ENCODE measurements around the gene LEPROT.

Gene LEPROT

DNA sequence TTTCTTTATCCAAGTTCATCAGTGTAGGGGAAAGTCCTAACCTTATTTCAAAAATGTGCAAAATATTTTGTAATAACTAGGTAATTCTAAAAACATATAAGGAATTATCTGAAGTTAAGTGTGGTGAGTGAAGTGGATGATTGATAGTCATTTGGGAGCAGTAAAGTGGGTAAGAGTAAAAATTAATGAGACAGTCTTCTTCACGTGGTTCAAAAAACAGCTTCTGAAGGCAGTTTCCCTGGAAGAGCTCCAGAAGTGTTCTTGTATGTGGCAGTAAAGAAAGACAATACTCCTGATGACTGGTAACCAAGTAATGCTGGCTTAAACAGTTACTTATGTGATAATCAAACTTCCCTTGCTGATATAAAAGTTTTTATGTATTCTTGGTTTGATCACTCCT lies 50.3 kb downstream of the LEPROT start:
- no peak overlapping the region for H3K4me3 ChIP-seq (ENCODE audit: low read depth in 1 of 2, low read length in 1 of 2)
- no peaks in the 10 kb centered on the region for H3K4me1 ChIP-seq (ENCODE audit: control insufficient read depth in 1 of 2, insufficient read depth in 1 of 2, low read depth in 1 of 2, low read length in 1 of 2)
- H3K36me3 ChIP-seq, result no peaks in the 10 kb centered on the region
- TF ChIP-seq, protein P1, sequence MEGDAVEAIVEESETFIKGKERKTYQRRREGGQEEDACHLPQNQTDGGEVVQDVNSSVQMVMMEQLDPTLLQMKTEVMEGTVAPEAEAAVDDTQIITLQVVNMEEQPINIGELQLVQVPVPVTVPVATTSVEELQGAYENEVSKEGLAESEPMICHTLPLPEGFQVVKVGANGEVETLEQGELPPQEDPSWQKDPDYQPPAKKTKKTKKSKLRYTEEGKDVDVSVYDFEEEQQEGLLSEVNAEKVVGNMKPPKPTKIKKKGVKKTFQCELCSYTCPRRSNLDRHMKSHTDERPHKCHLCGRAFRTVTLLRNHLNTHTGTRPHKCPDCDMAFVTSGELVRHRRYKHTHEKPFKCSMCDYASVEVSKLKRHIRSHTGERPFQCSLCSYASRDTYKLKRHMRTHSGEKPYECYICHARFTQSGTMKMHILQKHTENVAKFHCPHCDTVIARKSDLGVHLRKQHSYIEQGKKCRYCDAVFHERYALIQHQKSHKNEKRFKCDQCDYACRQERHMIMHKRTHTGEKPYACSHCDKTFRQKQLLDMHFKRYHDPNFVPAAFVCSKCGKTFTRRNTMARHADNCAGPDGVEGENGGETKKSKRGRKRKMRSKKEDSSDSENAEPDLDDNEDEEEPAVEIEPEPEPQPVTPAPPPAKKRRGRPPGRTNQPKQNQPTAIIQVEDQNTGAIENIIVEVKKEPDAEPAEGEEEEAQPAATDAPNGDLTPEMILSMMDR (IDR thresholded peaks at IDR 0.05), result no peak
- no peak overlapping the region for H3K27ac ChIP-seq
- H3K9me3 ChIP-seq, result no peaks in the 10 kb centered on the region
- no peaks in the 10 kb centered on the region for H3K27me3 ChIP-seq

DNA sequence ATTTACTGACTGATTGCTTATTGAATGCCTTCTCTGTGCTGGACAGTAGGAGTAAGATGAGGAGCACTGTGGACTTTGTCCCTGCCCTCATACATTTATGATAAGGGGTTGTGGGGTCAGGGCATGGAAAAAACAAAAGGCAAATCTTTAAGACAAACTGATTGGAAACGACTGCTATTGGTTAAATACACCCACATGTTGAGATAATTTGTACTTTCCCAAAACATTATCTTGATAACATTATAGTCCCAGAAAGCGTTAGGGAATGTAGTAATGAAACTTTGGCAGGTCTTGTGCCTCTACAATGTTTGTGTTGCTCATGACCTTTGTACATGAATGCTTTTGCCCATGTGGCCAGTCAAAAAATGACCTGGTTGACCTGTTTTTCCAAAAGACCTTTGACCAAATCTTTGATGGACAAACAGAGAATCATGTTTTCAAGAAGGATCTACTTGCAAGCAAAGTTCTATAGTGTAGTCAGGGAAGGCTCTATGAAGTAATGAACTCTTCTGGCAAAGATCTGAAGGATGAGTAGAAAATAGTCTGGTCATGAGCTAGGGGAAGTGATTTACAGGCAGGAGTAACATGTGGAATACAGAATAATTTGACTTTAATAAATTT lies 50.9 kb downstream of the LEPROT start:
- H3K36me3 ChIP-seq, result no peaks in the 10 kb centered on the region
- TF ChIP-seq, protein P1 (IDR thresholded peaks at IDR 0.05), result no peak
- no peaks in the 10 kb centered on the region for H3K9me3 ChIP-seq
- H3K4me1 ChIP-seq (ENCODE audit: control insufficient read depth in 1 of 2, insufficient read depth in 1 of 2, low read depth in 1 of 2, low read length in 1 of 2), result no peaks in the 10 kb centered on the region
- H3K27me3 ChIP-seq, result no peaks in the 10 kb centered on the region
- no peak overlapping the region for H3K27ac ChIP-seq
- H3K4me3 ChIP-seq (ENCODE audit: low read depth in 1 of 2, low read length in 1 of 2), result no peak overlapping the region

DNA sequence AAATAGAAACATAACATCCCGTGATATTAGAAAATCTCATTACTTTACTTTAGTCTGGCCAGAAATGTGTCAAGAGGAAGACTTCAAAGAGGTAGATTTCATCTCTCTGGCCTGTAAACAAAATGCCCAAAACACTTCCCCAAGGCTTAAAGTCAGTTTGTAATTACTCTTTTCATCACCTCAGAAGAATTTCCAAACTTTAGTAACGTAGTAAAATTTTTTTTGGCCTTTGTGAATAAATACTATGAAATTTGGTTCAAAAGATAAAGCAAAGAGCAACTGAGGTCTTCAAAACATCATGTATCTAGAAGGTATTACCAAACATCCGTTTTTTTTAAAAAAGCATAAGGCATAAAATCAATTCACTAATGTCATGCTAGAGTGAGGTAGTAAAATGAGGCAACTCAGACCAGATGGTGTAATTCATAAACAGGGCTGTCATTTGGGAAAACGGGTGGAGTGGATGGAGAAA lies 51.4 kb downstream of the LEPROT start:
- Histone ChIP-seq H3K27ac (no peak overlapping the region), H3K9me3 (no peaks in the 10 kb centered on the region), H3K27me3 (no peaks in the 10 kb centered on the region), H3K4me3 (ENCODE audit: low read depth in 1 of 2, low read length in 1 of 2) (no peak overlapping the region), H3K4me1 (ENCODE audit: control insufficient read depth in 1 of 2, insufficient read depth in 1 of 2, low read depth in 1 of 2, low read length in 1 of 2) (no peaks in the 10 kb centered on the region), H3K36me3 (no peaks in the 10 kb centered on the region)
- TF ChIP-seq, protein P1 (IDR thresholded peaks at IDR 0.05), result no peak

DNA sequence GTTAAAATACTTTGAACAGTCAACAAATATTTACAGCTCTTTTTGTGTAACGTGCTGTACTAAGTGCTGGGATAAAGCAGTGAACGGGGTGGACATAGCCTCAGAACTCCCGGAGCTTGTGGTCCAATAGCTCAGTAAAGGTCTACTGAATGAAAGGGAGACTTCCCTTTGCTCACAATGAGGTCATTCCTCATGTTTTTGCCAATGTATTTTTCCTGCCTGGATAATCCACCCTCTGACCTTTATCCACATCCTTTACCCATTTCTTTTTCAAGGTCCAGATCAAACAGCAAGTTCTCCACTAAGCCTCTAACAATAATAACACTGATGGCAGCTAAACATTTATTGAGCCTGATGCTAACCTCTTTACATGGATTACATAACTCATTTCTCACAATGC lies 55.9 kb downstream of the LEPROT start:
- H3K36me3 ChIP-seq, result no peaks in the 10 kb centered on the region
- no peaks in the 10 kb centered on the region for H3K4me1 ChIP-seq (ENCODE audit: control insufficient read depth in 1 of 2, insufficient read depth in 1 of 2, low read depth in 1 of 2, low read length in 1 of 2)
- no peaks in the 10 kb centered on the region for H3K9me3 ChIP-seq
- no peaks in the 10 kb centered on the region for H3K27me3 ChIP-seq
- H3K4me3 ChIP-seq (ENCODE audit: low read depth in 1 of 2, low read length in 1 of 2), result no peak overlapping the region
- TF ChIP-seq, protein P1 (IDR thresholded peaks at IDR 0.05), result no peak
- H3K27ac ChIP-seq, result no peak overlapping the region

DNA sequence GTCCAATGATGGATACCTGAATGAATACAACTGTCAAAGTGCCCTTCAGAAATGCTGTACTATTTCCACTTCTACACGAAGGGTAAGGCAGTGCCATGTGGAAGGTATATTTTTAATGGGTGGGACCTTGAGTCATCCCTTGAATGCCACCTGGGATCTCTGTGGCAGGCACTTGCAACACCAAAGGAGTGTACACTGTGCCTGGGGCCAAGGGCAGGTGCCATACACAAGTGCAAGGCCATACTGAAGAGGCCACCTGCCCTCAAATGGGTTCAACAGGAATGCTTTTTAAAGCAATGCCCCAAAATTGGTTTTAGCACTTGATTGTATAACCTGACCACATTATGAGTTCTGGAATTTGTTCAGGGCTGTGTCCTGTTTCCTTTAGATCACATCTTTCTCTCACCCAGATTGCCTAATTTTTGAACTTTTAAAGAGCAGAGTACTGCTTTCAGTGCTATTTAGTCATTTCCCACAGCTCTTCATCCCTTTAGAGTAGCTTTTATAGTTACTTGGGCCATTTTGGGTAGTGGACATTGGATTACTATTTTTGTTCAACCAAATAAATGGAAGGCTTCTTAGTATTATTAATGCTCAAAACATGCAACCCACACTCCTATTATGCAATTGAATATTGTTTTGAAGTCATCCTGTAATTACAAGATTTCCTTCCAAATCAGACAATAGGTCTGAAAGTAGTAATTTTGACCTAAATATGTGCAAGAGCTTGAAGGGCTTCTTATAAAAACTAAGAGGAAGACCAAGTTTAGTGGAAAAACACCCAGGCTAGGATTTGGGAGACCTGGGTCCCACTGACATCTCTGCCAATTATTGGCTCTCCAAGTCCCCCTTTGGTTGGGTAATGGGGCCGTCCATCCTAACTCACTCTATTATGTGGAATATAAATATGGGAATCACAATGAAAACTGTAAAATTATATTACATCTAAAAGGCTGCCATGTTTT lies 57.2 kb downstream of the LEPROT start:
- Histone ChIP-seq H3K4me1 (ENCODE audit: control insufficient read depth in 1 of 2, insufficient read depth in 1 of 2, low read depth in 1 of 2, low read length in 1 of 2) (no peaks in the 10 kb centered on the region), H3K36me3 (no peaks in the 10 kb centered on the region), H3K9me3 (no peaks in the 10 kb centered on the region), H3K4me3 (ENCODE audit: low read depth in 1 of 2, low read length in 1 of 2) (no peak overlapping the region), H3K27me3 (no peaks in the 10 kb centered on the region), H3K27ac (no peak overlapping the region)
- TF ChIP-seq, protein P1 (IDR thresholded peaks at IDR 0.05), result no peak
